GM18861 (cell line): ENCODE data around the gene UBE2G2.

ENCODE experiments used
- ATAC-seq: cut with Tn5 transposase; IDR thresholded peaks from one replicate; pipeline ENCODE4 v1.9.1; 2021; ENCODE audit not compliant: unreplicated experiment

Gene UBE2G2

DNA sequence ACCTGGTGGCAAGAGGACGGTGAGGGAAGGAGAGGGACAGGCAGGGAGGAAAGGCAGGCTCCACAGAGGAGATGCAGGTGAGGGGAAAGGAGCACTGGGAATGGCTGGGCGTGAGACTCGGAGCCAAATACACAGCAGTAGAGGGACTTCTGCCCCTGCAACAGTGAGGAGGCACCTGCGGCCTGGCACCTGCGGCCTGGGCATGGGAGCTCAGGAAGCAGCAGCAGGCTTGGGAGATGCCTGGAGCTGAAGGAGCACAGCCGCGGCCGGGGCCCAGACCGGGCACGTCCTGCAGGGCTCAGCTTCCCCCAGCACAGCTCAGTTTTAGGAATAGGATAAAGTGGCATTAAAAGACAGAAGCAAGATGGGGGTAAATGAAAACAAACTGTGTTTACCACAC, 69.4 kb downstream of the UBE2G2 start:
- ATAC-seq: no peak

DNA sequence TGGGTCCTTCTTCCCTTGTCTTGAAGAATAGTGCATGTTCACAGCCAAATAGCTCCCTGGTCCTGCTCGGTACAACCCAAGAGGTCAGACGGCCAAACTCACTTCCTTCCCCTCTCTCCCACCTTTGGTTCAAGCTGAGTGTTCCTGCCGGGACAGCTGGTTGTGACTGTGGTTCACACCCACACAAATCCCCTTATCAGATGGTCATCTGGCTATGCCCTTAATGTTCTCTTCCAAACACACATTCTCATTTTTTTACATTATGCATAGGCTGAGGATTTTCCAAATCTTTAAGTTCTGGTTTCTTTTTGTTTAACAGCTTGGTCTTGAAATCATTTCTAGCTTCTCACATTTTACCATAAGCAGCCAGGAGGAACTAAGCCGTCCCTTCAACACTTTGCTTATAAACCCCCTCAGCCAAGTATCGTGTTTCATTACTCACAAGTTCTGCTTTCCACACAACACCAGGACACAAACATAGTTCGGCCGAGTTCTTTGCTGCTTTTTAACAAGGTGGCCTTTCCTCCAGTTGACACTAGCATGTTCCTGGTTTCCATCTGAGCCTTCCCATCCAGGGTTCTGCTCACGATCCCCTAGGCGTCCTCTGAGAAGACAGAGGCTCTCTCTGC, 70.6 kb downstream of the UBE2G2 start:
- ATAC-seq: no peak

DNA sequence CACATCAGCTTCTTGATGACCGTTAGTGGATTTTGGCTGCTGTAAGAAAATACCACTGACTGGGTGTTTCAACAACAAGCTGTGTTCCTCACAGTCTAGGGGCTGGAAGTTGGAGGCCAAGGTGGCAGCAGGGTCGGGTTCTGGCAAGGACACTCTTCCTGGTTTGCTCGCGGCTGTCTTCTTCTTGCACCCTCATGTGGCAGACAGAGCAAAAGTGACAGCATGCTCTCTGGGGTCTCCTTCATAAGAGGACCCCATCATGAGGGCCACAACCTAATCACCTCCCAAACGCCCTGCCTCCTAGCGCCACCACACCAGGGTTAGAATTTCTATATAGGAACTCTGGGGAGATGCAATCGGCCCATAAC, 71.6 kb downstream of the UBE2G2 start:
- ATAC-seq: no peak

DNA sequence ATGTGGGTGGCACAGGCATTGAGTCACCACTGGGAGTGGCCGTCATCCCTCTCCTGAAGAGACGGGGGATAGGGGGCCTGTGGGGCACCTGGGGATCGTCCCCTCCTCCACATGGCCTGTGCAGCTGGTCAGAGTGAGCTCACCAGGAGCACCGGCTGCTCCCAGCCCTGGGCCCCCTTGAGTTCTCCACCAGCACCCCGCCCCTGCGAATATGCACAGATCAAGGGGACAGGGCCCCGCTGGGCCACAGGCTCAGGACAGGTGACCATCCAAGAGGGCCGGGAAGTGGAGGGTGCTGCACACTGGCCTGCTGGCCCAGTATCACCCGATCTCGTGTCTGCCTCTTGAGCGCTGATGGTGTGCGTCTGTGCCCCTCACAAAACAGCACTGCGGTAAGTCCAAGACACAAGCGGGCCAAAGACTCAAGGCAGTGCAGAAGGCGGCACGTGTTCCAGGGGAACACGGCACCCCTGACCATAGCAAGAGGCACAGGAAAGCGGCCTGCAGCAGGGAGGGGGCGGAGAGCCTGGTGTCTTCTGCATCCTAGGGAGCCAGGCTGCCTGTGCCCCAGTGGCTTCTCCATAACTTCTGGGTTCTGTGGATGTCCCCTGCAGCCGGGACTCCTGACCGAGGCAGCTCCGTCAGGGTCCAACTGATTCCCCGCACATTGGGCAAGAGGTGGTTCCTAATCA, 72.1 kb downstream of the UBE2G2 start:
- no peak for ATAC-seq

DNA sequence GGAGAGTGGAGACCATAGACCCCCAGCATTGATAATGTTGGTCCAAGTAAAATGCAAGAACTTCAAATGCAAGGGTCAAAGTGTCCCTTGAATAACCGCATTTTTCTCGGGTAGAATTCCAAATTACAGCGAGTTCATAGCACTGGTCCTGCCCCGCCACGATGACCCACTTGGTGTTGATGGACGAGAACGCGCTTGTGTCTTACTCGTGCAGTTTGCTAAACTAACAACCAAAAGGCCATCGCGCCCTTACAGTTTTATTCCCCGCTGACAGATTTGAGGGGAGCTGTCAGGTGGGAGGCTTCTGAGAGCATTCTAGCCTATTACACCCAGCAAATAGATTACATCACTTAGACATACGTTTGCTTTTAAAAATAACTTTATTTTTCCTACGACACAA, 72.9 kb downstream of the UBE2G2 start:
- no peak for ATAC-seq

DNA sequence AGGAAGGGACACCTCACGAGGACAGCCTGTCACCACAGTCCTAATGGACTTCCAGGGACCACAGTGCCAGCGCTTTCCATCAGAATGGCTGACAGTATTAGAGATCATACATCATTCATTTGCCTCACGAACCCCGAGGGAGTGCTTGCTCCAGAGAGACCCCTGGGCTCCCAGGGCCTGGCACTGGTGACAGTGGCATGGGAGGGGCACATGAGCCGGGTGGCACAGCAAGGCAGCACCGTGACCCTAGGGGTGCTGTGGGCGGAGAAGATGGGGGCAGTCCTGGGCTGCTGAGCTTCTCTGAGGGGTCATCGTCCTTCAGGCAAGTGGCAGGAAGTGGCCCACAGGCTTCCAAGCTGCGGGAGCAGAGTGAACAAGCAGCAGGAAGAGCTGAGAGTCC, 73.9 kb downstream of the UBE2G2 start:
- ATAC-seq: no peak

DNA sequence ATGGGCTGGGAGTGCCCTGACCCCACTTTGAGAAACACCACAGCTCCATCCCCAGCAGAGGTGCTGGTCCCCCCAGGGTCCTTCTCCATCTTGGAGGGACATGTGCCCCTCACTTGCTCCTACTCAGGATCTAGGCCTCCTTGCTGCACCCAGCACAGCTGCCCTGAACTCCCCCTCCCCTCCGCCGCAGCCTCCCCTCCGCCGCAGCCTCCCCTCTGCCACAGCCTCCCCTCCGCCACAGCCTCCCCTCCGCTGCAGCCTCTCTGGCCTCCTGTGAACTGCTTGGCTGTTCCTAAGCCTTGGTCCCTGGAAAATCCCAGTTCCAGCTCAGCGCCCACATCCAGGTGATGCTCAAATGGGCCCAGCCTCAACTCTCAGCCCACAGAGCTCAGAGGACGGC, 74.3 kb downstream of the UBE2G2 start:
- ATAC-seq: no peak

DNA sequence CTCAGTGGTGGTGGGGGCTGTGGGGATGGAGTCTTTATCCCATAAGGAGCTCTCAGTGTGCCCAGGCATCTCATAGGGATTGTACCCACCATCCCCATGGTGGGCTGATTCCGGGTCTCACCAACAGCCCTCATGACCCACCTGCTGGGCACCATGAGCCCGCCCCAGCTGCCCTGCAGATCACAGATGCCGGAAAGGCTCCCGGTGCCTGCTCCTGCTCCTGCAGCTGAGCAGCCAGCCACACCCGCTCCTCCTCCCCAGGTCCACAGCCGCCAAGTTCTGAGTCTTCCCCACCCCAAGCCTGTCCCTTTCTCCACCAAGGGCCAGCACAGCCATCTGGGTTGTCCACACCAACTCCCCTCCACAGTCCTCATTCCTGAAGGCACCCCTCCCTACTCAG, 74.8 kb downstream of the UBE2G2 start:
- ATAC-seq: no peak

DNA sequence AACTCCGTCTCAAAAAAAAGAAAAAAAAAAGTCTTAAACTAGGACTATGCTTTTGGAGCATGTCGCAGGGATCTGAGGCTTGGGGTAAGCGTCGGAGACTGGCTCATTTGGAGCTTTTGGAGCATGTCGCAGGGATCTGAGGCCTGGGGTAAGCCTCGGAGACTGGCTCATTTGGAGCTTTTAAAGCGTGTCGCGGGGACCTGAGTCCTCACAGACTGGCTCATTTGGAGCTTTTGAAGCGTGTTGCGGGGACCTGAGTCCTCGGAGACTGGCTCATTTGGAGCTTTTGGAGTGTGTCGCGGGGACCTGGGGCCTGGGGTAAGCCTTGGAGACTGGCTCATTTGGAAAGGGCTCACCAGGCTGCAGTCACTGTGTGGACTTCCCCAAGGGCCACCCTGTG, 76.7 kb downstream of the UBE2G2 start:
- no peak for ATAC-seq

DNA sequence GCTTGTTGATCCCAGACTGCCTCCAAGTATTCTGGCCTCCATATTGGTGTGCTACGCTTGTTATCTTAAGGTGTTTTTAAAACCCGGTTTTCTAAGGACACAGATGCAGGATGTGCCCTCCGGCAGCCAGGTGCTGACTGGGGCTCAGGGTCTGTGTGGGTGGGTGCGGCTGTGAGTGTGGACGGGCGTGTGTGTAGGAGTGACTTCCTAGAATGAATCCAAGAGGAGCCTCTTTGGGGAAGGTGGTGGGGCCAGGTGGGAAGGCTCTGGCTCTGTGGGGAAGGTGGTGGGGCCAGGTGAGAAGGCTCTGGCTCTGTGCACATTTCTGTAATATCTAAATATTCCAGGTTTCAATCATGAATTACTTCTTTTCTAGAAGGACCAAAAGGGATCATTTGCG, 77.4 kb downstream of the UBE2G2 start:
- ATAC-seq: no peak

DNA sequence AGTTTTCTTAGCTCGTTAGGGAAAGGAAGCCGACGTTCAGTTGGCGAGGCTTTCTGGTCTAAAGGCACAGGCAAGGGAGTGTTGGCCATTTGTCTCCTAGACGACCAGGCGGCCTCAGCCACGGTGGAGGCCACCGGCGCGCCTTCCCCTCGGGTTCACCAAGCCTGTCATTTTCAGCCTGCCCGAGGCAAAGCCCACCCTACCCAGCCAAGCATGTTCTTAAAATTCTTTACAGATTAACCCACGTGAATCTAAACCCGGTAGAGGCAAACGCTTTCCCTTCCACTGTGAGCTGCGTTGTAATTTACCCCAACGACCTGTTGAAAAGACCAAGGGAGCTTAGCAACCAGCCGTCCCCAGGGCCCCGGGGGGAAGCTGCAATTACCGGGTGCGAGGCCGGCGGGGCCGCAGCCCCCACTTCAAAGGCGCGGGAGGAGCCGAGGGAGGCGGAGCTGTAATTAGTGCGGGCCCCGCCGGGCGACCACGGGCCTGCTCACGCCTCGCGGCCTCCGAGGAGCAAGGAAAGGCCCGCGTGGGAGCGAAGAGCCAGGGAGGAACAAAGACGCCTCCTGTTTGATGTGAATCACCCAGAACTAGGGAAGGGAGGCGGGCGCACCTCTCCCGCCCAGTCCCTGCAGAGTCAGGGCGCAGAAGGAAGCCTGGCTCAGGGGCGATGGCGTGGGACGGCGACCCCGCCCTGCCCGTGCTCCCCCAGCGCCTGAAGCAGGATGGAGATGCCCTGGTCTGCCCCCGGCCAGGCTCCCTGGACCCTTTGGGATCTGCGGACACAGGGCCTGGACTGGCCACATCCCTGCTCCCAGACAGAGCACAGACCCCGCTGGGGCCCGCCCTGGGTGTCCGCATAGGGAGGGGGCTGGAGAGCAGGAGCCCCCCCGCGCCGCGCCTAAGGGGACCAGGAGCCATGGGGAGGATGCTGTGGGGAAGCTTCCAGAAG, 78.2 kb downstream of the UBE2G2 start:
- ATAC-seq: no peak

DNA sequence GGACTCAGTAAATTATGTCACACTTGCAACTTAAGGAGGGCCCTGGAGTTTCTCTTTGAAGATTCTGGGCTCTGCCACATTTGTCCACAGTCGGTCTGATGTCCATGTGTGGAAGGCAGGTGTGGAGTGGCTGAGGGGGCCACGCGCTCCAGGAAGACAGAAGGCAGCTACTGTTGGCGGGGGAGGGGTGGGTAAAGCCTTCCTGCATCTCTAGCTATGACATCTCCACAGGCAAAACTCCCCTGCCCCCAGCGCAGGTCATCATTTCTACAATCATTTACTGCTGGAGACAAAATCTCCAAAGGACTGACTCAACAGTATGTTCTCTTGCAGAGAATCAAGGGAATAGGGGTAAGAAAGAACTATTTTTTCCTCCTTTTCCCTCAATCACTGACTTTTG, 78.9 kb downstream of the UBE2G2 start:
- ATAC-seq: no peak

DNA sequence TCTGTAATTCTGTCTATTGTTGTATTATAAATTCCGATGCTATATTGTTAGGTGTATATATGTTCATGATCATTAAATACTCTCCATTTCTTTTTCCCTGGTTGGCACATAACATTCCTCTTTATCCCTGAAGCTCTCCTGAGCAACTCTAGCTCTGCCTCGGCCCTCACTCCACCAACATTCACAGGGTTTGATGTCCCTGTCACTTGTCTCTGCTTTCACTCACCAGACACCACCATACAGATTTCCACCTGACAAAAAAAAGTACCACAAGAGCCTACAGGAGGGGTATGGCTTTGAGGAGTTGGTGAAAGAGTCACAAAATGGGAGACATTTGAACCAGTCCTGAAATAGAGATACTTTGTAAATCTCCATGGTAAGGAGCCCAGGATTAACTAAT, 81.5 kb downstream of the UBE2G2 start:
- no peak for ATAC-seq
